B cell (primary cell): ENCODE data around the gene TUBA3D. TPM values are rescaled to one million over a fixed set of nuclear protein-coding genes. Genes with fewer than 3 reads are reported as not detected.
"Not testable (repeated sequence)": the region's sequence is repeated elsewhere in the genome, so short reads cannot be mapped to it uniquely, and the experiment has no call there.

Experiments used
- ATAC-seq: fragments of 200-7000 bp; cut with Tn5 transposase; one replicate; pipeline ENCODE4 v1.10.0; 2021; ENCODE audit warnings: low read depth, mild to moderate bottlenecking, moderate number of reproducible peaks, moderate library complexity
- CTCF ChIA-PET: fragments of 350-600 bp; sonication (Branson Sonifier 250); formaldehyde crosslinking; loops from one replicate; lab custom pipeline; 2021; ENCODE audit warnings: antibody characterized with exemption, inconsistent platforms; lab: Charles Lee
- POLR2A ChIA-PET: fragments of 350-600 bp; sonication (Branson Sonifier 250); formaldehyde crosslinking; loops from one replicate; lab custom pipeline; 2021; ENCODE audit warnings: antibody characterized with exemption; lab: Charles Lee
- DNase-seq: peaks from one replicate; pipeline ENCODE4 v3.0.0; 2013
- H2AFZ ChIP-seq: 2 replicates; pipeline ENCODE4 v1.6.1; 2012; ENCODE audit warnings: mild to moderate bottlenecking, low read depth, low read length; ENCODE audit not compliant: insufficient read depth, poor library complexity, severe bottlenecking
- H3K27ac ChIP-seq, 2 donors: 1 replicate in 1 of 2; 2 replicates in 1 of 2; pipeline ENCODE4 v1.5.1; 2012 to 2013; ENCODE audit warnings: low read length in 2 of 2, mild to moderate bottlenecking in 2 of 2, moderate library complexity in 1 of 2
- H3K27me3 ChIP-seq, 4 experiments: fragments of 200-600 bp in 1 of 4; sonication (generic) in 1 of 4; replicated peaks in 1 of 4; 1 replicate in 2 of 4; 2 replicates in 2 of 4; pipeline versions ENCODE4 v1.6.1 to v1.7.0; 2013 to 2016; ENCODE audit warnings: low read length in 3 of 4, mild to moderate bottlenecking in 2 of 4, mixed read lengths in 1 of 4, moderate library complexity in 1 of 4; ENCODE audit not compliant: insufficient read depth in 4 of 4, control insufficient read depth in 3 of 4; ENCODE audit errors: control extremely low read depth in 1 of 4
- H3K36me3 ChIP-seq, 2 experiments: replicated peaks in 1 of 2; 1 replicate in 1 of 2; 2 replicates in 1 of 2; pipeline versions ENCODE4 v1.6.1 to v1.7.1; 2013; ENCODE audit warnings: low read length in 1 of 2; ENCODE audit not compliant: insufficient read depth in 2 of 2, control insufficient read depth in 1 of 2; ENCODE audit errors: control extremely low read depth in 1 of 2, extremely low read depth in 1 of 2
- H3K4me1 ChIP-seq, 2 donors: fragments of 200-600 bp in 1 of 2; sonication (generic) in 1 of 2; 1 replicate in 1 of 2; 2 replicates in 1 of 2; pipeline versions ENCODE4 v1.5.1 to v1.6.1; 2013 to 2017; ENCODE audit warnings: low read length in 2 of 2; ENCODE audit not compliant: control insufficient read depth in 2 of 2, insufficient read depth in 2 of 2
- H3K4me2 ChIP-seq: replicated peaks from 2 replicates; pipeline ENCODE3; 2012; ENCODE audit warnings: mild to moderate bottlenecking, low read depth, low read length; ENCODE audit not compliant: poor library complexity, severe bottlenecking
- H3K4me3 ChIP-seq, 5 experiments: fragments of 200-600 bp in 1 of 5; sonication (generic) in 1 of 5; 1 replicate in 3 of 5; 2 replicates in 2 of 5; pipeline versions ENCODE4 v1.5.1 to v1.7.0; 2011 to 2016; ENCODE audit warnings: low read length in 4 of 5, mild to moderate bottlenecking in 4 of 5, low read depth in 2 of 5, control low read depth in 1 of 5, moderate library complexity in 1 of 5; ENCODE audit not compliant: insufficient read depth in 1 of 5; ENCODE audit errors: control extremely low read depth in 1 of 5, extremely low read depth in 1 of 5
- H3K79me2 ChIP-seq: fragments of 200-600 bp; sonication (generic); one replicate; pipeline ENCODE4 v1.6.0; 2016; ENCODE audit warnings: low read length; ENCODE audit not compliant: control insufficient read depth, insufficient read depth
- H3K9ac ChIP-seq: fragments of 200-600 bp; sonication (generic); 2 replicates; pipeline ENCODE4 v1.6.1; 2017; ENCODE audit warnings: mild to moderate bottlenecking, low read length, moderate library complexity
- H3K9me3 ChIP-seq, 3 donors: one replicate each; pipeline versions ENCODE4 v1.6.1 to v1.7.1; 2013; ENCODE audit warnings: low read length in 2 of 3; ENCODE audit not compliant: control insufficient read depth in 2 of 3, insufficient read depth in 1 of 3; ENCODE audit errors: control extremely low read depth in 1 of 3
- H4K20me1 ChIP-seq: 2 replicates; pipeline ENCODE4 v1.6.0; 2012; ENCODE audit warnings: mild to moderate bottlenecking, low read length; ENCODE audit not compliant: insufficient read depth, control insufficient read depth, poor library complexity, severe bottlenecking
- H3K27ac Mint-ChIP-seq: one replicate; pipeline ENCODE4 v1.8.0; 2021; ENCODE audit warnings: mixed read lengths
- H3K27me3 Mint-ChIP-seq: one replicate; pipeline ENCODE4 v1.8.0; 2021; ENCODE audit warnings: mixed read lengths
- H3K4me1 Mint-ChIP-seq: one replicate; pipeline ENCODE4 v1.8.0; 2021; ENCODE audit warnings: mixed read lengths
- H3K4me3 Mint-ChIP-seq: one replicate; pipeline ENCODE4 v1.8.0; 2021; ENCODE audit warnings: mixed read lengths
- H3K9me3 Mint-ChIP-seq: one replicate; pipeline ENCODE4 v1.8.0; 2022; ENCODE audit warnings: mixed read lengths; ENCODE audit not compliant: insufficient read depth
- CTCF ChIP-seq: fragments of 200-600 bp; IDR thresholded peaks from one replicate; pipeline ENCODE4 v1.8.0; 2022; ENCODE audit warnings: antibody characterized with exemption, mild to moderate bottlenecking
- EZH2 ChIP-seq: IDR thresholded peaks from 2 replicates; pipeline ENCODE4 v1.6.1; 2012; ENCODE audit warnings: borderline replicate concordance, low read depth, mild to moderate bottlenecking, moderate library complexity, low read length; ENCODE audit not compliant: insufficient read depth, poor library complexity, severe bottlenecking
- WGBS: methylation state at CpG from one replicate; pipeline ENCODE4 v1.1.5; 2013; ENCODE audit warnings: missing lambda C conversion rate; ENCODE audit not compliant: insufficient coverage; 5-methylcytosine and 5-hydroxymethylcytosine counted together
- intact Hi-C: fragments of 100-400 bp; cut with micrococcal nuclease; formaldehyde crosslinking; loops from one replicate; pipeline ENCODE4 v1.10.0; 2022
- polyA plus RNA-seq: library from polyadenylated mRNA; depleted of rRNA; stranded (reverse); fragments of >200 nt; gene quantifications from 2 replicates; pipeline ENCODE4 v1.2.3, GENCODE V29; 2012
- total RNA-seq, 2 donors: library from RNA; stranded (reverse); fragments of 120-200 nt in 1 of 2; gene quantifications; 1 replicate in 1 of 2; 2 replicates in 1 of 2; pipeline versions ENCODE4 v1.2.3 to v1.2.4, GENCODE V29; 2013 to 2022

TUBA3D gene
- total and polyA plus RNA-seq, 2 donors (not counting 1 experiment from before 2014, with no cell fraction given) = not detected

DNA sequence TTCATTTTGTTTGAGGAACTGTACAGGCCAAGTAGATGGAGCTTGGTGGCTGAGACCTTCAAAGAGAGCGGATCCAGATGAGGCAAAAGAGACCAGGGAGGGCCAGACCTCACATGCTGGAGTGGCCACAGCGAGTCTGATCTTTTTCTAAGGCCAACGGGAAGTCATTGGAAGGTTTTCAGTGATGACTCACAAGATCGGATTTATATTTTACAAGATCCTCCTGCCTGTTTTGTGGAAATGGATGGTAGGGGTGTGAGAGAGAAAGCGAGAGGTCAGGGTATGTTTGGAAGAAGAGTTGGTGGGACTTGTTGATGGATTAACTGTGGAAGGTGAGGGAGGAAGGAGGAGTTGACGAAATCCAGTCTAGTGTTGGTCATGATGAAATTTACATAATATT, 44.6 kb upstream of the TUBA3D start:
- H4K20me1 ChIP-seq = no peaks in the 10 kb centered on the region
- 75% methylated on average over 4 of the region's 6 CpGs for WGBS
- Mint-ChIP-seq H3K4me3 (no peak overlapping the region), H3K4me1 (no peaks in the 10 kb centered on the region), H3K9me3 (no peaks in the 10 kb centered on the region), H3K27ac (no peak overlapping the region), H3K27me3 (peaks cover 42% of the 10 kb centered on the region)
- ChIA-PET CTCF (no interaction called here), POLR2A (no interaction called here)
- intact Hi-C loops = no loop called here
- H3K9me3 ChIP-seq = no peaks in the 10 kb centered on the region
- no peaks in the 10 kb centered on the region for H3K36me3 ChIP-seq
- no peak overlapping the region for H3K4me2 ChIP-seq
- no peak overlapping the region for H3K27ac ChIP-seq
- no peaks in the 10 kb centered on the region for H3K79me2 ChIP-seq
- H3K4me3 ChIP-seq = no peak overlapping the region
- H2AFZ ChIP-seq = no peak overlapping the region
- DNase-seq (no peak), ATAC-seq (no peak)
- H3K4me1 ChIP-seq = no peaks in the 10 kb centered on the region
- TF ChIP-seq CTCF = no peak
- no peak for TF ChIP-seq EZH2
- no peak overlapping the region for H3K9ac ChIP-seq
- H3K27me3 ChIP-seq = peaks cover 0 to 12% (median 7%) of the 10 kb centered on the region in 4 experiments

DNA sequence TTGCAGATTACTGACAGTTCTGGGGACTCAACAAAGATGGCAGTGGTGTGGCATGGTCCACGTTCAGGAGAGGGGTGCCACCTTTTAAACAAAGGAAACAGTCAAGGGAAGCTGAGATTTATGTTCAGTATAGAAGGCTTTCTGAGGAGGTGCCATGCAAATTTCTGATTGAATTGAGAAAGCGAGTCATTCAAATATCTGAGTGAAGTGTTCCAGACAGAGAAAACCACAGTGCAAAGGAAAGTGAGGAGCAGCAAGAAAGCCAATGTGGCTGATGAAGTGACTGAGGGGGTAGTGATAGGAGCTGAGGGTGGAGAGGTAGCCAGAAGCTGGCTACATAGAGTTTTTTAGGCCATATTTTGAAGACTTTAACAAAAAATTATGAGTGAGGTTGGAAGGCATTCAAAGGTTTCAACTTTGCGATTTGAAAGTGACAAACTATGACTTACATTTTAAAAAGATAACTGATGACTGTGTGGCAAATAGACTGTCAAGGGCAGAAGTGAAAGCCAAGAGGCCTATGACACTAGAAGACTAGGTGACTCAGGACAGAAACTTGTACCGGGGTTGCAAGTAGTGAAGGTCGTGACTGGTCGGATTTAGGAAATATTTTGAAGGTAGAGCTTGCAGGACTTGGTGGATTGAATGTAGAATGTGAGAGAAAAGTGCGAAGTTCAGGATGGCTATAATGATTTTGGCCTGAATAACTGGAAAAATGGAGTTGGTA, 35.0 kb upstream of the TUBA3D start:
- H3K27ac Mint-ChIP-seq, H3K27me3 Mint-ChIP-seq, H3K4me3 Mint-ChIP-seq, H3K4me1 ChIP-seq, H3K9me3 ChIP-seq, H3K4me2 ChIP-seq, H2AFZ ChIP-seq, DNase-seq, H4K20me1 ChIP-seq, POLR2A ChIA-PET, H3K4me1 Mint-ChIP-seq, ATAC-seq, H3K27me3 ChIP-seq, H3K4me3 ChIP-seq, CTCF ChIA-PET, H3K27ac ChIP-seq, H3K9ac ChIP-seq, H3K79me2 ChIP-seq, H3K9me3 Mint-ChIP-seq, H3K36me3 ChIP-seq, intact Hi-C loops: not testable (repeated sequence)
- 63% methylated on average over 5 of the region's 7 CpGs for WGBS

- ATAC-seq, H3K9me3 ChIP-seq, intact Hi-C loops, POLR2A ChIA-PET, H2AFZ ChIP-seq, DNase-seq, H3K27ac Mint-ChIP-seq, H3K36me3 ChIP-seq, H3K27ac ChIP-seq, H3K79me2 ChIP-seq, H3K4me2 ChIP-seq, H3K4me3 ChIP-seq, CTCF ChIA-PET, H3K9ac ChIP-seq, H3K4me3 Mint-ChIP-seq, H3K27me3 ChIP-seq, H3K9me3 Mint-ChIP-seq, H3K4me1 Mint-ChIP-seq, H3K4me1 ChIP-seq, H4K20me1 ChIP-seq: not testable (repeated sequence)
- 94% methylated on average over 64 of the region's 90 CpGs for WGBS
- H3K27me3 Mint-ChIP-seq = peaks cover 12% of the 10 kb centered on the region
Measured at GRCh38 chr2:131444736-131445514, 31.0 kb upstream of the TUBA3D start.
